GM23338 (cell line): ENCODE results near the gene SLC39A11. TPM values are rescaled to one million over a fixed set of nuclear protein-coding genes. Genes with fewer than 3 reads are reported as not detected.

Source experiments
- ATAC-seq: fragments of 200-7000 bp; cut with Tn5 transposase; 3 replicates; pipeline ENCODE4 v1.9.1; 2020
- DNase-seq: peaks from one replicate; pipeline ENCODE4 v3.0.0-alpha.2; 2015; ENCODE audit warnings: low spot score
- H2AFZ ChIP-seq: fragments of 200-600 bp; sonication (generic); 2 replicates; pipeline ENCODE4 v1.8.0; 2016; ENCODE audit warnings: antibody characterized with exemption, mild to moderate bottlenecking, moderate library complexity
- H3F3A ChIP-seq: fragments of 200-600 bp; sonication (generic); replicated peaks from 2 replicates; pipeline ENCODE4 v1.8.0; 2017; ENCODE audit warnings: antibody characterized with exemption, mixed run types, low read depth
- H3K27ac ChIP-seq: fragments of 200-600 bp; sonication (generic); 2 replicates; pipeline ENCODE4 v1.6.1; 2016; ENCODE audit warnings: low read depth
- H3K27me3 ChIP-seq: fragments of 200-600 bp; sonication (generic); 2 replicates; pipeline ENCODE4 v1.8.0; 2016; ENCODE audit warnings: mild to moderate bottlenecking, mixed run types, moderate library complexity; ENCODE audit not compliant: insufficient read depth
- H3K36me3 ChIP-seq: fragments of 200-600 bp; sonication (generic); 2 replicates; pipeline ENCODE4 v1.8.0; 2016; ENCODE audit warnings: mild to moderate bottlenecking; ENCODE audit not compliant: insufficient read depth
- H3K4me1 ChIP-seq: fragments of 200-600 bp; sonication (generic); 2 replicates; pipeline ENCODE4 v1.8.0; 2016; ENCODE audit warnings: mild to moderate bottlenecking, moderate library complexity; ENCODE audit not compliant: insufficient read depth
- H3K4me2 ChIP-seq: fragments of 200-600 bp; sonication (generic); 2 replicates; pipeline ENCODE4 v1.7.1; 2017; ENCODE audit warnings: mixed run types
- H3K4me3 ChIP-seq: fragments of 200-600 bp; sonication (generic); 2 replicates; pipeline ENCODE4 v1.6.1; 2016; ENCODE audit warnings: mixed run types
- H3K79me2 ChIP-seq: fragments of 200-600 bp; sonication (generic); replicated peaks from 2 replicates; pipeline ENCODE4 v1.8.0; 2017; ENCODE audit warnings: mild to moderate bottlenecking; ENCODE audit not compliant: insufficient read depth
- H3K9me2 ChIP-seq: fragments of 200-600 bp; sonication (generic); 2 replicates; pipeline ENCODE4 v1.8.0; 2017; ENCODE audit not compliant: insufficient read depth
- H4K20me1 ChIP-seq: fragments of 200-600 bp; sonication (generic); replicated peaks from 2 replicates; pipeline ENCODE4 v1.8.0; 2017; ENCODE audit warnings: mild to moderate bottlenecking; ENCODE audit not compliant: insufficient read depth
- H3K27ac Mint-ChIP-seq: 2 replicates; pipeline ENCODE4 v1.8.0; 2020; ENCODE audit warnings: inconsistent platforms, mild to moderate bottlenecking, moderate library complexity, mixed read lengths
- H3K27me3 Mint-ChIP-seq: 3 replicates; pipeline ENCODE4 v1.8.0; 2022; ENCODE audit warnings: low read depth, mild to moderate bottlenecking, moderate library complexity, mixed read lengths, inconsistent platforms; ENCODE audit not compliant: insufficient read depth, poor library complexity
- H3K36me3 Mint-ChIP-seq: 3 replicates; pipeline ENCODE4 v1.8.0; 2021; ENCODE audit warnings: low read depth, mild to moderate bottlenecking, inconsistent platforms, moderate library complexity, mixed read lengths
- H3K4me1 Mint-ChIP-seq: 3 replicates; pipeline ENCODE4 v1.8.0; 2020; ENCODE audit warnings: mild to moderate bottlenecking, inconsistent platforms, mixed read lengths
- H3K4me3 Mint-ChIP-seq: 3 replicates; pipeline ENCODE4 v1.8.0; 2021; ENCODE audit warnings: moderate library complexity, mild to moderate bottlenecking, inconsistent platforms, mixed read lengths
- H3K9me3 Mint-ChIP-seq: 3 replicates; pipeline ENCODE4 v1.8.0; 2020; ENCODE audit warnings: moderate library complexity, mild to moderate bottlenecking, inconsistent platforms, mixed read lengths
- CREB1 ChIP-seq: fragments of 250-450 bp; sonication (Bioruptor Pico); IDR thresholded peaks from 2 replicates; pipeline ENCODE4 v1.5.0; 2020; ENCODE audit warnings: low read depth, mild to moderate bottlenecking, moderate library complexity
- EZH2 ChIP-seq: fragments of 200-600 bp; sonication (generic); IDR thresholded peaks from one replicate; pipeline ENCODE4 v1.8.0; 2017; ENCODE audit warnings: antibody characterized with exemption, mild to moderate bottlenecking, low read depth; ENCODE audit not compliant: unreplicated experiment
- EZH2phosphoT487 ChIP-seq: fragments of 200-600 bp; sonication (generic); IDR thresholded peaks from one replicate; pipeline ENCODE4 v1.8.1; 2018; ENCODE audit warnings: antibody characterized with exemption; ENCODE audit not compliant: unreplicated experiment
- JUNB ChIP-seq: IDR thresholded peaks from one replicate; pipeline ENCODE4 v1.6.1; 2016; ENCODE audit warnings: antibody characterized with exemption; ENCODE audit not compliant: unreplicated experiment
- NANOG ChIP-seq: IDR thresholded peaks from 2 replicates; pipeline ENCODE4 v1.6.1; 2016; ENCODE audit warnings: antibody characterized with exemption, borderline replicate concordance
- POLR2AphosphoS5 ChIP-seq: IDR thresholded peaks from 2 replicates; pipeline ENCODE4 v1.6.1; 2016; ENCODE audit warnings: antibody characterized with exemption, low read depth
- STAT1 ChIP-seq: IDR thresholded peaks from one replicate; pipeline ENCODE4 v1.6.1; 2016; ENCODE audit warnings: antibody characterized with exemption; ENCODE audit not compliant: unreplicated experiment
- ZNF114 ChIP-seq: fragments of 250-450 bp; sonication (Bioruptor Pico); IDR thresholded peaks from 2 replicates; pipeline ENCODE4 v1.5.0; 2020; ENCODE audit warnings: mild to moderate bottlenecking, moderate library complexity
- ZNF331 ChIP-seq: fragments of 250-450 bp; sonication (Bioruptor Pico); IDR thresholded peaks from 2 replicates; pipeline ENCODE4 v1.5.0; 2020; ENCODE audit warnings: low read depth, mild to moderate bottlenecking, moderate library complexity
- polyA plus RNA-seq: library from polyadenylated mRNA; unstranded; fragments of >200 nt; fragmentation: Nextera tagmentation; extraction: Ambion mirVana; gene quantifications from 2 replicates; pipeline ENCODE4 v1.2.1, GENCODE V29; 2016
- total RNA-seq: library from RNA; depleted of rRNA; stranded (reverse); fragments of >200 nt; shearing (Covaris generic); gene quantifications from 2 replicates; pipeline ENCODE4 v1.2.3, GENCODE V29; 2014
- TF ChIP-seq, protein P1 (sequence below), 2 experiments: fragments of 200-600 bp in 1 of 2; sonication (generic) in 1 of 2; conservative IDR thresholded peaks; 2 replicates each; pipeline versions ENCODE4 v1.5.1 to v1.6.1; 2016 to 2017; ENCODE audit warnings: antibody characterized with exemption in 2 of 2, low read depth in 2 of 2, mild to moderate bottlenecking in 2 of 2, moderate library complexity in 1 of 2
- TF ChIP-seq, protein P2 (sequence below): IDR thresholded peaks from one replicate; pipeline ENCODE4 v1.6.1; 2018; ENCODE audit warnings: antibody characterized with exemption; ENCODE audit not compliant: unreplicated experiment
- TF ChIP-seq, protein P3 (sequence below): IDR thresholded peaks from 2 replicates; pipeline ENCODE4 v1.6.1; 2016; ENCODE audit warnings: antibody characterized with exemption

The SLC39A11 gene
- total and polyA plus RNA-seq, 2 experiments from 2014 or later: 10.8 to 18.1 TPM

DNA sequence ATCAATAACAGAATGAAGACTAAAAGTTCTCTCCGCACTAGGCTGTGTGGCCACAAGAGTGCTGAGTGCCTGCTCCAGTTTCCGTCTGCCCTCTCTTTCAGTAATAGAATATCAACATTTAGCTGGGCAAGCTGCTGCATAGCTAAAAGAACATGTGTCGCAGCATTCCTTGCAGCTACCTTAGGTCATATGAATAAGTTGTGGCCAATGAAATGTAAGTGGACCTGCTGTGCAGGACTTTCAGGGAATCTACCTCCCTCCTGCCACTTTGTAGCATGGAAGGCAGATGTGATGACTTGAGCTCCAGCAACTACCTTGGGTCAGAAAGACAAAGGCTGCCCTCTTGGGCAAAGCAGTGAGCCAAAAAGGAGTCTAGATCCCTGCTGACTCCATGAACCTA is 25.4 kb downstream of the SLC39A11 start (continued):
- no peak for TF ChIP-seq CREB1 (CRISPR knock-in tag)

DNA sequence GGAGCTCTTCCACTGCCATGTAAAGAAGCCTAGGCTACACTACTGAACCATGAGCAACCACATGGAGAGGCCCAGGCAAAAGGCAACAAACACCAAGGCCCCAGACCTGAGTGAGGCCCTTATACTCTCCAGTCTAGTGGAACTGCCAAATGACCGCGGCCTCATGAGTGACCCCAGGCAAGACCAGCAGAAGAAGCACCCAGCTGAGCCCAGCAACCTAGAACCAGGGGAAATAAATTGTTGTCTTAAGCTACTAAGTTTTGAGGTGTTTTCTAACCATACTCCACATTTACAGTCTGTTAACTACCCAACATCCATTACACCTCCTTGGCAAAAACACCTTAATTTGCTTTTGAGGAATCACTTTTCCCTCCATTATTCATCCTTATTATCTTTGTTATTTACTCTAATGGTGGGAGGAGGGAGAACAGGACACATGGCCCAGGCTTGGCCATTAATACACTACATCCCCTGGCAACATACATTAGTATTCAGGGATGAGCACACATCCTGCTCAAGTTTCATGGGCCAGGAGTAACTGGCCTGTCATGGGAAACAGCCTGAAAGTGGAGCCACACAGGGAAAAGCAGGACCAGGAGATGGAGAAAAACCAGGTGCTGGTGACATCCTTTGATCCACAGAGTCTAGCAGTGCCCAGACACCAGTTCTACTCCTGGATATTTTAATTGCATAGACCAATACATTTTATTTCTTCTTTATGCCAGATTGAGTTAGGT is 26.2 kb downstream of the SLC39A11 start:
- Mint-ChIP-seq H3K9me3 (0 out of 3 replicates have a peak, but pooled peaks cover 3% of the 10 kb centered on the region), H3K4me3 (no peak overlapping the region), H3K4me1 (no peaks in the 10 kb centered on the region), H3K27me3 (no peaks in the 10 kb centered on the region), H3K36me3 (peaks cover 9% of the 10 kb centered on the region; the same call in 1 of the 3 replicates), H3K27ac (0 out of 2 replicates have a peak overlapping the region, but pooled peaks have one; percentile 60)
- no peaks in the 10 kb centered on the region for H3K79me2 ChIP-seq
- no peaks in the 10 kb centered on the region for H3K9me2 ChIP-seq
- no peaks in the 10 kb centered on the region for H3K4me1 ChIP-seq
- no peak overlapping the region for H3K4me3 ChIP-seq
- H3K27ac ChIP-seq: no peak overlapping the region
- no peak overlapping the region for H2AFZ ChIP-seq
- no peak for ATAC-seq
- TF ChIP-seq STAT1 (no peak), EZH2 (no peak), ZNF331 (CRISPR knock-in tag) (peak; percentile 47; the same call in 1 of the 2 replicates), CREB1 (CRISPR knock-in tag) (no peak), ZNF114 (CRISPR knock-in tag) (no peak)
- TF ChIP-seq, protein P1, sequence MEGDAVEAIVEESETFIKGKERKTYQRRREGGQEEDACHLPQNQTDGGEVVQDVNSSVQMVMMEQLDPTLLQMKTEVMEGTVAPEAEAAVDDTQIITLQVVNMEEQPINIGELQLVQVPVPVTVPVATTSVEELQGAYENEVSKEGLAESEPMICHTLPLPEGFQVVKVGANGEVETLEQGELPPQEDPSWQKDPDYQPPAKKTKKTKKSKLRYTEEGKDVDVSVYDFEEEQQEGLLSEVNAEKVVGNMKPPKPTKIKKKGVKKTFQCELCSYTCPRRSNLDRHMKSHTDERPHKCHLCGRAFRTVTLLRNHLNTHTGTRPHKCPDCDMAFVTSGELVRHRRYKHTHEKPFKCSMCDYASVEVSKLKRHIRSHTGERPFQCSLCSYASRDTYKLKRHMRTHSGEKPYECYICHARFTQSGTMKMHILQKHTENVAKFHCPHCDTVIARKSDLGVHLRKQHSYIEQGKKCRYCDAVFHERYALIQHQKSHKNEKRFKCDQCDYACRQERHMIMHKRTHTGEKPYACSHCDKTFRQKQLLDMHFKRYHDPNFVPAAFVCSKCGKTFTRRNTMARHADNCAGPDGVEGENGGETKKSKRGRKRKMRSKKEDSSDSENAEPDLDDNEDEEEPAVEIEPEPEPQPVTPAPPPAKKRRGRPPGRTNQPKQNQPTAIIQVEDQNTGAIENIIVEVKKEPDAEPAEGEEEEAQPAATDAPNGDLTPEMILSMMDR (conservative IDR thresholded peaks at IDR 0.05; ENCODE audit: low read depth in 2 of 2): no peak
- TF ChIP-seq, protein P2, sequence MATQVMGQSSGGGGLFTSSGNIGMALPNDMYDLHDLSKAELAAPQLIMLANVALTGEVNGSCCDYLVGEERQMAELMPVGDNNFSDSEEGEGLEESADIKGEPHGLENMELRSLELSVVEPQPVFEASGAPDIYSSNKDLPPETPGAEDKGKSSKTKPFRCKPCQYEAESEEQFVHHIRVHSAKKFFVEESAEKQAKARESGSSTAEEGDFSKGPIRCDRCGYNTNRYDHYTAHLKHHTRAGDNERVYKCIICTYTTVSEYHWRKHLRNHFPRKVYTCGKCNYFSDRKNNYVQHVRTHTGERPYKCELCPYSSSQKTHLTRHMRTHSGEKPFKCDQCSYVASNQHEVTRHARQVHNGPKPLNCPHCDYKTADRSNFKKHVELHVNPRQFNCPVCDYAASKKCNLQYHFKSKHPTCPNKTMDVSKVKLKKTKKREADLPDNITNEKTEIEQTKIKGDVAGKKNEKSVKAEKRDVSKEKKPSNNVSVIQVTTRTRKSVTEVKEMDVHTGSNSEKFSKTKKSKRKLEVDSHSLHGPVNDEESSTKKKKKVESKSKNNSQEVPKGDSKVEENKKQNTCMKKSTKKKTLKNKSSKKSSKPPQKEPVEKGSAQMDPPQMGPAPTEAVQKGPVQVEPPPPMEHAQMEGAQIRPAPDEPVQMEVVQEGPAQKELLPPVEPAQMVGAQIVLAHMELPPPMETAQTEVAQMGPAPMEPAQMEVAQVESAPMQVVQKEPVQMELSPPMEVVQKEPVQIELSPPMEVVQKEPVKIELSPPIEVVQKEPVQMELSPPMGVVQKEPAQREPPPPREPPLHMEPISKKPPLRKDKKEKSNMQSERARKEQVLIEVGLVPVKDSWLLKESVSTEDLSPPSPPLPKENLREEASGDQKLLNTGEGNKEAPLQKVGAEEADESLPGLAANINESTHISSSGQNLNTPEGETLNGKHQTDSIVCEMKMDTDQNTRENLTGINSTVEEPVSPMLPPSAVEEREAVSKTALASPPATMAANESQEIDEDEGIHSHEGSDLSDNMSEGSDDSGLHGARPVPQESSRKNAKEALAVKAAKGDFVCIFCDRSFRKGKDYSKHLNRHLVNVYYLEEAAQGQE: no peak
- H3F3A ChIP-seq: no peaks in the 10 kb centered on the region
- no peaks in the 10 kb centered on the region for H4K20me1 ChIP-seq
- no peaks in the 10 kb centered on the region for H3K27me3 ChIP-seq
- no peak for DNase-seq
- H3K36me3 ChIP-seq: no peaks in the 10 kb centered on the region
- H3K4me2 ChIP-seq: no peak overlapping the region

DNA sequence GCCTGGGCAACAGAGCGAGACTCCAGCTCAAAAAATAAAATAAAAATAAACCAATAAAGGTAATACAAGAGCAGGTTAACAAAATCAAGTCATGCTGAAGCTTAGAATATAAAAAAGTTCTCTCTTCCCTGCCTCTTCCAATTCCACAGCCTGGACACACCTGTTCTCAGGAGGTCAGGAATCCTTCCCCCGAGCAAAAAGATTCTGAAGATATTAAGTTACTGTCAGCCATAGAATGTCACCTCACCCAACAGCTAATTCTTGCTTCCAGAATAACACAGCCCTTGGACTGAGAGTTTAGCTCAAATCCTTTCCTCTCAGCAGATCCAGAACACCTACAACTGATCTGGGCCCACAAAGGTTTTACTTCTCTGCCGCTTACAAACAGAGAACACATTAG is 27.1 kb downstream of the SLC39A11 start:
- Histone ChIP-seq H2AFZ (no peak overlapping the region), H3K79me2 (no peaks in the 10 kb centered on the region)
- ATAC-seq: no peak
- TF ChIP-seq ZNF331 (CRISPR knock-in tag): no peak
- no peak for TF ChIP-seq POLR2AphosphoS5
- TF ChIP-seq EZH2phosphoT487: no peak
- no peak for TF ChIP-seq CREB1 (CRISPR knock-in tag)
- TF ChIP-seq JUNB: no peak
- no peak for TF ChIP-seq NANOG
- TF ChIP-seq, protein P3, sequence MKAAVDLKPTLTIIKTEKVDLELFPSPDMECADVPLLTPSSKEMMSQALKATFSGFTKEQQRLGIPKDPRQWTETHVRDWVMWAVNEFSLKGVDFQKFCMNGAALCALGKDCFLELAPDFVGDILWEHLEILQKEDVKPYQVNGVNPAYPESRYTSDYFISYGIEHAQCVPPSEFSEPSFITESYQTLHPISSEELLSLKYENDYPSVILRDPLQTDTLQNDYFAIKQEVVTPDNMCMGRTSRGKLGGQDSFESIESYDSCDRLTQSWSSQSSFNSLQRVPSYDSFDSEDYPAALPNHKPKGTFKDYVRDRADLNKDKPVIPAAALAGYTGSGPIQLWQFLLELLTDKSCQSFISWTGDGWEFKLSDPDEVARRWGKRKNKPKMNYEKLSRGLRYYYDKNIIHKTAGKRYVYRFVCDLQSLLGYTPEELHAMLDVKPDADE: no peak
- TF ChIP-seq, protein P1 (conservative IDR thresholded peaks at IDR 0.05; ENCODE audit: low read depth in 2 of 2): no peak
- no peak for TF ChIP-seq STAT1

More for the DNA sequence above, 27.1 kb downstream of the SLC39A11 start:
- peaks cover 9% of the 10 kb centered on the region; the same call in 1 of the 3 replicates for H3K36me3 Mint-ChIP-seq
- H3K9me3 Mint-ChIP-seq: no peaks in the 10 kb centered on the region
- H3K4me3 Mint-ChIP-seq: no peak overlapping the region
- H3K4me1 Mint-ChIP-seq: no peaks in the 10 kb centered on the region
- Histone ChIP-seq H3K9me2 (no peaks in the 10 kb centered on the region), H3K27ac (no peak overlapping the region), H3K4me1 (no peaks in the 10 kb centered on the region), H3K4me2 (no peak overlapping the region), H4K20me1 (no peaks in the 10 kb centered on the region), H3K36me3 (no peaks in the 10 kb centered on the region), H3K4me3 (no peak overlapping the region), H3K27me3 (no peaks in the 10 kb centered on the region), H3F3A (no peaks in the 10 kb centered on the region)
- no peak overlapping the region for H3K27ac Mint-ChIP-seq
- DNase-seq: no peak
- H3K27me3 Mint-ChIP-seq: no peaks in the 10 kb centered on the region
